Measurements from ENCODE around the gene DVL1. TPM values are rescaled to one million over a fixed set of nuclear protein-coding genes. Genes with fewer than 3 reads are reported as not detected.

The DVL1 gene
- total and polyA plus RNA-seq, 9 of the 15 experiments (the other 6 are each of a cell fraction or from before 2014, with no cell fraction given): 0.62 to 135 (median 24.3) TPM

DNA sequence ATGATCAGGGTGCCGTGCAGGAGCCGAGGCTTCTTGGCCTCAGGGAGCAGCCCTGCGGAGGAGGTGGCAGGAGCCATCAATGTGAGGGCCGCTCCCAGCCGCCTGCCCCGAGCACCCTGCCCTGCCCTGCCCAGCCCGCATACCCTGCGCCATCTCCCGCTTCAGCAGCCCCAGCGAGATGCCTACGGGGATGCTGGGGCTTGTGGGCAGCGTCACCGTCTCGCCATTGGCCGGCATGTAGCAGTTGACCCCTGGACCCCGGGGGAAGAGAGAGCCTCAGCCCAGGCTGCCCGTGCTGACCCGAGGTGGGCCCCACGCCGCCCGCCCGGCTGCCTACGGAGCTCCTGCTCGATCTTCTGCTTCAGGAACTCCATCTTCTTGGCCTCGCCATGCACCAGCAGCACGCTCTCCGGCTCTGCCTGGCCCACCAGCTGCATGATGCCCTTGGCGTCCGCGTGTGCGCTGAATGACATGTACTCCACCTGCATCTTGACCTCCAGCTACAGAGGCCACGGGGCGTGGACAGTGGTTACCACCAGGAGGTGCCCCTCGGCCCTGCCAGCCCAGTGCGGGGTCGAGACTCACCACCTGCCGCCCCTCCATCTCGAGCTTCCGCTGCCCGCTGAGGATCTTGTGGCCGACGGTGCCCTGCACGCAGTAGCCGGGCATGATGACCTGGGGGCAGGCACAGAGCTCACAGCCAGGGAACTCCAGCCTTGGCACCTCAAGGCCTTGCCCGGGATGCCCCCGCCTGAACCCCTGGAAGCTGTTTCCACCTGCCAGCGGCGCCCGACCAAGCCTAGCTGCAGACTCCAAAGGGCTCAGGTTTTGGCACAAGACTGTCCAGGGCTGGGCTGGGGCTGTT lies 36.5 kb downstream of the DVL1 start (continued):
- TF ChIP-seq, protein P1, sequence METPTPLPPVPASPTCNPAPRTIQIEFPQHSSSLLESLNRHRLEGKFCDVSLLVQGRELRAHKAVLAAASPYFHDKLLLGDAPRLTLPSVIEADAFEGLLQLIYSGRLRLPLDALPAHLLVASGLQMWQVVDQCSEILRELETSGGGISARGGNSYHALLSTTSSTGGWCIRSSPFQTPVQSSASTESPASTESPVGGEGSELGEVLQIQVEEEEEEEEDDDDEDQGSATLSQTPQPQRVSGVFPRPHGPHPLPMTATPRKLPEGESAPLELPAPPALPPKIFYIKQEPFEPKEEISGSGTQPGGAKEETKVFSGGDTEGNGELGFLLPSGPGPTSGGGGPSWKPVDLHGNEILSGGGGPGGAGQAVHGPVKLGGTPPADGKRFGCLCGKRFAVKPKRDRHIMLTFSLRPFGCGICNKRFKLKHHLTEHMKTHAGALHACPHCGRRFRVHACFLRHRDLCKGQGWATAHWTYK (CRISPR knock-in tag; IDR thresholded peaks at IDR 0.05): no peak
- TF ChIP-seq SNRNP70 (optimal IDR thresholded peaks at IDR 0.05; ENCODE audit: low read depth, low read length) (no peak), TBP (optimal IDR thresholded peaks at IDR 0.05; ENCODE audit: low read depth, low read length) (no peak), FOXM1 (IDR thresholded peaks at IDR 0.05; ENCODE audit: low read depth) (no peak), FOXM1 (CRISPR knock-in tag; IDR thresholded peaks at IDR 0.05; ENCODE audit: low read depth) (0 out of 2 replicates have a peak, but pooled peaks have one; percentile 23), RBM34 (IDR thresholded peaks at IDR 0.05; ENCODE audit: borderline replicate concordance, insufficient read depth, low read length) (no peak), SMARCC2 (IDR thresholded peaks at IDR 0.05; ENCODE audit: low read depth) (no peak), FOXP1 (CRISPR knock-in tag; IDR thresholded peaks at IDR 0.05) (no peak), NR1H2 (CRISPR knock-in tag; IDR thresholded peaks at IDR 0.05) (no peak), FUS (optimal IDR thresholded peaks at IDR 0.05; ENCODE audit: low read depth, low read length) (no peak), ZFP36 (IDR thresholded peaks at IDR 0.05; ENCODE audit: low read depth, low read length, partially characterized antibody) (no peak), CAMTA2 (CRISPR knock-in tag; conservative IDR thresholded peaks at IDR 0.05) (no peak), PRPF4 (IDR thresholded peaks at IDR 0.05; ENCODE audit: insufficient read depth, low read depth, low read length, poor library complexity, severe bottlenecking) (no peak), ZNF830 (CRISPR knock-in tag; IDR thresholded peaks at IDR 0.05) (no peak), PHF20 (IDR thresholded peaks at IDR 0.05; ENCODE audit: partially characterized antibody) (no peak)
- TF ChIP-seq, protein P2, sequence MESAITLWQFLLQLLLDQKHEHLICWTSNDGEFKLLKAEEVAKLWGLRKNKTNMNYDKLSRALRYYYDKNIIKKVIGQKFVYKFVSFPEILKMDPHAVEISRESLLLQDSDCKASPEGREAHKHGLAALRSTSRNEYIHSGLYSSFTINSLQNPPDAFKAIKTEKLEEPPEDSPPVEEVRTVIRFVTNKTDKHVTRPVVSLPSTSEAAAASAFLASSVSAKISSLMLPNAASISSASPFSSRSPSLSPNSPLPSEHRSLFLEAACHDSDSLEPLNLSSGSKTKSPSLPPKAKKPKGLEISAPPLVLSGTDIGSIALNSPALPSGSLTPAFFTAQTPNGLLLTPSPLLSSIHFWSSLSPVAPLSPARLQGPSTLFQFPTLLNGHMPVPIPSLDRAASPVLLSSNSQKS (CRISPR knock-in tag; IDR thresholded peaks at IDR 0.05): no peak
- TF ChIP-seq, protein P3, sequence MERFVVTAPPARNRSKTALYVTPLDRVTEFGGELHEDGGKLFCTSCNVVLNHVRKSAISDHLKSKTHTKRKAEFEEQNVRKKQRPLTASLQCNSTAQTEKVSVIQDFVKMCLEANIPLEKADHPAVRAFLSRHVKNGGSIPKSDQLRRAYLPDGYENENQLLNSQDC (CRISPR knock-in tag; IDR thresholded peaks at IDR 0.05): no peak
- TF ChIP-seq, protein P4, sequence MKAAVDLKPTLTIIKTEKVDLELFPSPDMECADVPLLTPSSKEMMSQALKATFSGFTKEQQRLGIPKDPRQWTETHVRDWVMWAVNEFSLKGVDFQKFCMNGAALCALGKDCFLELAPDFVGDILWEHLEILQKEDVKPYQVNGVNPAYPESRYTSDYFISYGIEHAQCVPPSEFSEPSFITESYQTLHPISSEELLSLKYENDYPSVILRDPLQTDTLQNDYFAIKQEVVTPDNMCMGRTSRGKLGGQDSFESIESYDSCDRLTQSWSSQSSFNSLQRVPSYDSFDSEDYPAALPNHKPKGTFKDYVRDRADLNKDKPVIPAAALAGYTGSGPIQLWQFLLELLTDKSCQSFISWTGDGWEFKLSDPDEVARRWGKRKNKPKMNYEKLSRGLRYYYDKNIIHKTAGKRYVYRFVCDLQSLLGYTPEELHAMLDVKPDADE (conservative IDR thresholded peaks at IDR 0.05; ENCODE audit: control insufficient read depth, low read depth, low read length): peak; percentile 26; the same call in 1 of the 2 replicates
- TF ChIP-seq, protein P5, sequence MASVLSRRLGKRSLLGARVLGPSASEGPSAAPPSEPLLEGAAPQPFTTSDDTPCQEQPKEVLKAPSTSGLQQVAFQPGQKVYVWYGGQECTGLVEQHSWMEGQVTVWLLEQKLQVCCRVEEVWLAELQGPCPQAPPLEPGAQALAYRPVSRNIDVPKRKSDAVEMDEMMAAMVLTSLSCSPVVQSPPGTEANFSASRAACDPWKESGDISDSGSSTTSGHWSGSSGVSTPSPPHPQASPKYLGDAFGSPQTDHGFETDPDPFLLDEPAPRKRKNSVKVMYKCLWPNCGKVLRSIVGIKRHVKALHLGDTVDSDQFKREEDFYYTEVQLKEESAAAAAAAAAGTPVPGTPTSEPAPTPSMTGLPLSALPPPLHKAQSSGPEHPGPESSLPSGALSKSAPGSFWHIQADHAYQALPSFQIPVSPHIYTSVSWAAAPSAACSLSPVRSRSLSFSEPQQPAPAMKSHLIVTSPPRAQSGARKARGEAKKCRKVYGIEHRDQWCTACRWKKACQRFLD (CRISPR knock-in tag; IDR thresholded peaks at IDR 0.05): no peak
